Right lobe of liver (tissue), 6 donors: Measurements from ENCODE around the gene TIA1. TPM values are rescaled to one million over a fixed set of nuclear protein-coding genes. Genes with fewer than 3 reads are reported as not detected.
"Not testable (repeated sequence)": the region's sequence is repeated elsewhere in the genome, so short reads cannot be mapped to it uniquely, and the experiment has no call there.

Experiments used
- ATAC-seq, 4 donors: fragments of 200-7000 bp; cut with Tn5 transposase; one replicate each; pipeline ENCODE4 v1.9.1; 2020; ENCODE audit warnings: mild to moderate bottlenecking in 4 of 4, moderate library complexity in 4 of 4
- DNase-seq, 3 donors: peaks; one replicate each; pipeline ENCODE4 v3.0.0-alpha.2; 2020
- H3K27ac ChIP-seq, 3 donors: fragments of 200-600 bp; one replicate each; pipeline ENCODE4 v1.8.0; 2022
- H3K27me3 ChIP-seq, 2 donors: fragments of 200-600 bp; one replicate each; pipeline ENCODE4 v1.8.0; 2022
- H3K36me3 ChIP-seq, 4 donors: fragments of 200-600 bp; sonication (generic) in 1 of 4; one replicate each; pipeline versions ENCODE4 v1.5.1 to v1.8.0; 2017 to 2022; ENCODE audit warnings: control low read depth in 1 of 4
- H3K4me1 ChIP-seq, 4 donors: fragments of 200-600 bp; sonication (generic) in 1 of 4; one replicate each; pipeline versions ENCODE4 v1.5.1 to v1.8.0; 2017 to 2022; ENCODE audit warnings: control low read depth in 1 of 4
- H3K4me3 ChIP-seq, 3 donors: fragments of 200-600 bp; one replicate each; pipeline ENCODE4 v1.8.0; 2022
- H3K9me3 ChIP-seq, 4 donors: fragments of 200-600 bp; sonication (generic) in 1 of 4; one replicate each; pipeline versions ENCODE4 v1.5.1 to v1.8.0; 2017 to 2022; ENCODE audit warnings: control low read depth in 1 of 4
- CTCF ChIP-seq, 4 donors: fragments of 200-600 bp in 3 of 4; fragments of 450-650 bp in 1 of 4; IDR thresholded peaks; one replicate each; pipeline versions ENCODE4 v1.5.1 to v1.8.0; 2016 to 2022; ENCODE audit warnings: antibody characterized with exemption in 4 of 4, mild to moderate bottlenecking in 2 of 4
- POLR2A ChIP-seq: fragments of 450-650 bp; IDR thresholded peaks from one replicate; pipeline ENCODE4 v1.6.1; 2017; ENCODE audit warnings: antibody characterized with exemption, mild to moderate bottlenecking
- WGBS: methylation state at CpG from one replicate; pipeline ENCODE4 v1.1.6; 2018; ENCODE audit warnings: low coverage, low lambda C conversion rate; ENCODE audit not compliant: insufficient coverage; ENCODE audit errors: missing lambda C conversion rate; 5-methylcytosine and 5-hydroxymethylcytosine counted together
- intact Hi-C, 2 donors: fragments of 100-400 bp; cut with DNase I; formaldehyde crosslinking; loops; one replicate each; pipeline versions ENCODE4 v1.11.2 to v1.14.1; 2022
- total RNA-seq, 6 experiments: library from RNA; depleted of rRNA in 2 of 6; stranded (reverse); fragments of >200 nt in 2 of 6; fragmentation: NEBNext Ultra II Directional in 3 of 6; extraction: Animal tissue kit (Norgen Biotek cat#: 25700) in 3 of 6; gene quantifications; one replicate each; pipeline versions ENCODE4 v1.1.0 to v1.2.4, GENCODE V29; 2016 to 2023
- donor health status: DM: no; HTN: yes; CAD: no.
- donor health status: DM: no; HTN: no; CAD: no.
- donor health status: DM: no; HTN: no; CAD: no.
- donor health status: DM: no; HTN: yes; CAD: no.
- donor health status: DM: no; HTN: yes; CAD: no.

The TIA1 gene
- total RNA-seq, 6 experiments from 2014 or later: 27.5 to 44.2 (median 35.8) TPM

DNA sequence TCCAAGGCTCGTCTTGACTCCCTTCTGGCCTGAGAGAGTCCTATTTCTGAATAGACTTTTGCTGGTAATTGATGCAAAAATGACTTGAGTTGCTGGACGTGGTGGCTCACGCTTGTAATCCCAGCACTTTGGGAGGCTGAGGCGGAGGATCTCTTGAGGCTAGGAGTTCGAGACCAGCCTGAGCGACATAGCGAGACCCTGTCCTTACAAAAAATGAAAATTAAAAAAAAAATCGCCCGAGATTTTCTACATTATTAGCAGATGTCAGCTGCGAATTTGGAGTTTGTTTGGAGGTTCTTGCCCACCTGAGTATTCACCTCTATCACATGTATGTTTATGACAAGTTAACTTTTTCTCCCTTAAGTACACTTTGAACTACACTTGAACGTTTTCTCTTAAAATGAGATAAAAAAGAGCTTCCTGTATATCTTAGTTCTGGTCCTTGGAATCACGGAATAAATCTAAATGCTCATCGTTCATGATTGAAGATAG lies 57.1 kb downstream of the TIA1 start:
- peaks cover 0 to 14% (median 3%) of the 10 kb centered on the region in 4 donors for H3K4me1 ChIP-seq
- no peaks in the 10 kb centered on the region for H3K9me3 ChIP-seq
- H3K4me3 ChIP-seq: peak overlapping the region; percentile 68 to 92 (median 78)
- intact Hi-C loops: no loop called here
- no peak for ATAC-seq
- no peak for TF ChIP-seq CTCF (IDR thresholded peaks at IDR 0.05)
- TF ChIP-seq POLR2A: no peak
- peak overlapping the region; percentile 81 to 95 (median 82) for H3K27ac ChIP-seq
- DNase-seq: no peak
- H3K36me3 ChIP-seq: no peaks in the 10 kb centered on the region
- no peaks in the 10 kb centered on the region for H3K27me3 ChIP-seq
- 68% methylated on average over 13 of the region's 13 CpGs for WGBS

DNA sequence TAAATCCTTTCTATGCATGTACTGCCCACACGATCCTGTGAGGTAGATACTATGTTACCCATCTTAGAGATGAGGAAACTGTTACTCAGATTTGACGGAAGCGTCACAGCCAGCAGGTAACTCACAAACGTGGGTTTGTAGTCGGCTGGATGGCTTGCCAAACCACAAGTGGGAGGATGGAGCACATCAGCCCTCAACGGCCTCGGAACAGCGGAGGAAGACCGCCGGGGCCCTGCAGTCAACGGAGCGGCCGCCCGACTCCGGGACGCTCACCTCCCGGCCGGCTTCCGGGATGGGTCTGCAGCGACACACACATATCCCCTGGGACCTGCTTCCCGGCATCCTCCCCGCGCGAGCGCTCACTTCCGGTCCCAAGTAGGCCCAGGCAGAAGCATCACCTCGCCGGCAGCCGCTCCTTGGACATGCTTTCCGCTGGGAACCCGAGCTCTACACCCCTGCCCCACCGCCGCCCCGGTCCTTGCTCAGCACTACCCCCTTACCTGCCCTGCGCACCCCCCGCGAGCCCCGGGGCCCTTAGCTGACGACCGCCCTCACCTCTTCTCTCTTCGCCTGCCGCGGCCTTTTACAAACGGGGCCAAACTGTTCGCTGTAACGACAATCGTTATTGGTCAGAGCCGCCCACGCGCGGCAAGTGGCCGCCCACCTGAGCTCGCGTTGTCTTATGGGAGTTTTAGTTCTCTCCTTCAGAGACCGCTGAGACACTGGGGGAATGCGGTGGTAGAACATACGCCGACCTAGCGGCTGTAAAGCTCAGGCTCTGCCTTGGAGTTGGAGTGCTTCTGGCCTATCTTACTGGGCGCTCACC lies 57.8 kb downstream of the TIA1 start, which contains the start of gene C2orf42:
Gene C2orf42, minus strand, starts transcription at position 602 of the 826 bp plus-strand sequence. CDS start 9,034 bp downstream, outside the sequence.
- ATAC-seq (peak; percentile 91 to 97 (median 92)), DNase-seq (peak; percentile 94 to 97 (median 96))
- intact Hi-C loops: no loop called here
- peaks cover 0 to 14% (median 3%) of the 10 kb centered on the region in 4 donors for H3K4me1 ChIP-seq
- WGBS: under 1% methylated on average over 29 of the region's 60 CpGs
- no peaks in the 10 kb centered on the region for H3K9me3 ChIP-seq
- H3K27me3 ChIP-seq: no peaks in the 10 kb centered on the region
- peak within 1 kb of the TSS; percentile 68 to 92 (median 78) for H3K4me3 ChIP-seq
- TF ChIP-seq POLR2A: peak; percentile 98
- no peak for TF ChIP-seq CTCF (IDR thresholded peaks at IDR 0.05)
- no peaks in the 10 kb centered on the region for H3K36me3 ChIP-seq
- H3K27ac ChIP-seq: peak within 1 kb of the TSS; percentile 81 to 95 (median 82)

DNA sequence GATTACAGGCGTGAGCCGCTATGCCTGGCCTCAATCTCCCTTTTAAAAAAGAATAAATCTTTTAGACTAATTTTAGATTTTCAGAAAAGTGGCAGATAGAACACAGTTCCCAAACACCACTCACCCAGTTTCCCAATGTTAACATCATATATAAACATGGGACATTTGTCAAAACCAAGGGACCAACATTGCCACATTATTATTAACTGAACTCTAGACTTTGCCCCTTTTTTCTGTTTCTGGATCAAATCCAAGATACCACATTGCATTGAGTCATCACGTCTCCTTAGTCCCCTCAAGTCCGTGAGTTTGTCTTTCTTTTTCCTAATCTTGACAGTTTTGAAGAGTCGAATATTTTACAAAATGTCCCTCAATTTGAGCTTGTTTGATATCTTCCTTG lies 60.0 kb downstream of the TIA1 start:
- intact Hi-C loops: no loop called here
- H3K36me3 ChIP-seq: no peaks in the 10 kb centered on the region
- TF ChIP-seq POLR2A: peak; percentile 12
- TF ChIP-seq CTCF (IDR thresholded peaks at IDR 0.05): no peak
- H3K27me3 ChIP-seq: no peaks in the 10 kb centered on the region
- H3K9me3 ChIP-seq: no peaks in the 10 kb centered on the region
- peak; percentile 2 to 50 (median 24) for ATAC-seq
- DNase-seq: no peak
- 32% methylated on average over 5 of the region's 5 CpGs for WGBS
- H3K4me1 ChIP-seq: peaks cover 0 to 14% (median 3%) of the 10 kb centered on the region in 4 donors
- peak overlapping the region; percentile 81 to 95 (median 82) for H3K27ac ChIP-seq
- peak overlapping the region in 2 of 3 donors; percentile 10 to 23 for H3K4me3 ChIP-seq

- H3K36me3 ChIP-seq, H3K4me3 ChIP-seq, H3K27me3 ChIP-seq, DNase-seq, intact Hi-C loops, ATAC-seq, H3K9me3 ChIP-seq: not testable (repeated sequence)
- Histone ChIP-seq H3K4me1 (peaks cover 0 to 14% (median 3%) of the 10 kb centered on the region in 4 donors), H3K27ac (peak overlapping the region in 2 of 3 donors; percentile 81 to 95)
- 70% methylated on average over 8 of the region's 9 CpGs for WGBS
Observed at GRCh38 chr2:70187170-70187569, 61.3 kb downstream of the TIA1 start.

- intact Hi-C loops: no loop called here
- Histone ChIP-seq H3K36me3 (peaks cover 3 to 25% (median 8%) of the 10 kb centered on the region in 4 donors), H3K4me3 (no peak overlapping the region), H3K9me3 (no peaks in the 10 kb centered on the region), H3K27ac (no peak overlapping the region), H3K27me3 (no peaks in the 10 kb centered on the region), H3K4me1 (peaks cover 0 to 3% (median 0%) of the 10 kb centered on the region in 4 donors)
- no peak for ATAC-seq
- DNase-seq: no peak
- 69% methylated on average over 4 of the region's 4 CpGs for WGBS
- TF ChIP-seq CTCF (IDR thresholded peaks at IDR 0.05) (no peak), POLR2A (no peak)
Observed at GRCh38 chr2:70182689-70183088, 65.7 kb downstream of the TIA1 start.
